ENCODE data around the gene NXPE3.

DNA sequence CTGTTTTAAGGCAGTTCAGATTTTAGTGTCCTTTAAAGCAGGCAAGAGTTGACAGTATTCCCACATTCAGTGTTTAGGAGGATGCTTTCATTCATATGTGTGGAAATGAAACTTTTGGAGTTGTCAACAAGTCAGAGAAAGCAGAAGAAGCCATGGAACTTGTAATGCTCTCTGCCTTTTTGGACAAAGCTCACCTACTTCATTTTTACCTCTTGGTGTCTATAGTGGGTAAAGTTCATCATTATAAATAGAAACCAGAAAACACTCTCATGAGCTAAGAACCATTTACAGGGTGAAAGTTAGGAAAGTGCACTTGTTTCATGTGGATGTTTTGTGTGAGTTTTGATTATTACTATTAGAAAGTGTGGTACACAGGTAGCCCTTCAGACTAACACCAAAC lies 61.1 kb downstream of the NXPE3 start:
- TF ChIP-seq, protein P1, sequence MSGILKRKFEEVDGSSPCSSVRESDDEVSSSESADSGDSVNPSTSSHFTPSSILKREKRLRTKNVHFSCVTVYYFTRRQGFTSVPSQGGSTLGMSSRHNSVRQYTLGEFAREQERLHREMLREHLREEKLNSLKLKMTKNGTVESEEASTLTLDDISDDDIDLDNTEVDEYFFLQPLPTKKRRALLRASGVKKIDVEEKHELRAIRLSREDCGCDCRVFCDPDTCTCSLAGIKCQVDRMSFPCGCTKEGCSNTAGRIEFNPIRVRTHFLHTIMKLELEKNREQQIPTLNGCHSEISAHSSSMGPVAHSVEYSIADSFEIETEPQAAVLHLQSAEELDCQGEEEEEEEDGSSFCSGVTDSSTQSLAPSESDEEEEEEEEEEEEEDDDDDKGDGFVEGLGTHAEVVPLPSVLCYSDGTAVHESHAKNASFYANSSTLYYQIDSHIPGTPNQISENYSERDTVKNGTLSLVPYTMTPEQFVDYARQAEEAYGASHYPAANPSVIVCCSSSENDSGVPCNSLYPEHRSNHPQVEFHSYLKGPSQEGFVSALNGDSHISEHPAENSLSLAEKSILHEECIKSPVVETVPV (CRISPR knock-in tag; IDR thresholded peaks at IDR 0.05) = no peak
- TF ChIP-seq BACH2 (CRISPR knock-in tag; IDR thresholded peaks at IDR 0.05; ENCODE audit: borderline replicate concordance) (no peak), CSDC2 (CRISPR knock-in tag; IDR thresholded peaks at IDR 0.05) (no peak), ZC3H10 (CRISPR knock-in tag; IDR thresholded peaks at IDR 0.05) (no peak), ZNF565 (CRISPR knock-in tag; conservative IDR thresholded peaks at IDR 0.05; ENCODE audit: low read depth) (no peak), PPARA (CRISPR knock-in tag; IDR thresholded peaks at IDR 0.05; ENCODE audit: borderline replicate concordance) (no peak), RARB (CRISPR knock-in tag; IDR thresholded peaks at IDR 0.05) (no peak), ZFP3 (CRISPR knock-in tag; IDR thresholded peaks at IDR 0.05) (no peak), ZFP30 (CRISPR knock-in tag; IDR thresholded peaks at IDR 0.05) (no peak), SNAI2 (CRISPR knock-in tag; IDR thresholded peaks at IDR 0.05) (no peak), ZNF70 (CRISPR knock-in tag; IDR thresholded peaks at IDR 0.05) (no peak)
- TF ChIP-seq, protein P2, sequence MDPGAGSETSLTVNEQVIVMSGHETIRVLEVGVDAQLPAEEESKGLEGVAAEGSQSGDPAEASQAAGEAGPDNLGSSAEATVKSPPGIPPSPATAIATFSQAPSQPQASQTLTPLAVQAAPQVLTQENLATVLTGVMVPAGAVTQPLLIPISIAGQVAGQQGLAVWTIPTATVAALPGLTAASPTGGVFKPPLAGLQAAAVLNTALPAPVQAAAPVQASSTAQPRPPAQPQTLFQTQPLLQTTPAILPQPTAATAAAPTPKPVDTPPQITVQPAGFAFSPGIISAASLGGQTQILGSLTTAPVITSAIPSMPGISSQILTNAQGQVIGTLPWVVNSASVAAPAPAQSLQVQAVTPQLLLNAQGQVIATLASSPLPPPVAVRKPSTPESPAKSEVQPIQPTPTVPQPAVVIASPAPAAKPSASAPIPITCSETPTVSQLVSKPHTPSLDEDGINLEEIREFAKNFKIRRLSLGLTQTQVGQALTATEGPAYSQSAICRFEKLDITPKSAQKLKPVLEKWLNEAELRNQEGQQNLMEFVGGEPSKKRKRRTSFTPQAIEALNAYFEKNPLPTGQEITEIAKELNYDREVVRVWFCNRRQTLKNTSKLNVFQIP (CRISPR knock-in tag; IDR thresholded peaks at IDR 0.05; ENCODE audit: borderline replicate concordance, low read depth) = no peak
- TF ChIP-seq, protein P3, sequence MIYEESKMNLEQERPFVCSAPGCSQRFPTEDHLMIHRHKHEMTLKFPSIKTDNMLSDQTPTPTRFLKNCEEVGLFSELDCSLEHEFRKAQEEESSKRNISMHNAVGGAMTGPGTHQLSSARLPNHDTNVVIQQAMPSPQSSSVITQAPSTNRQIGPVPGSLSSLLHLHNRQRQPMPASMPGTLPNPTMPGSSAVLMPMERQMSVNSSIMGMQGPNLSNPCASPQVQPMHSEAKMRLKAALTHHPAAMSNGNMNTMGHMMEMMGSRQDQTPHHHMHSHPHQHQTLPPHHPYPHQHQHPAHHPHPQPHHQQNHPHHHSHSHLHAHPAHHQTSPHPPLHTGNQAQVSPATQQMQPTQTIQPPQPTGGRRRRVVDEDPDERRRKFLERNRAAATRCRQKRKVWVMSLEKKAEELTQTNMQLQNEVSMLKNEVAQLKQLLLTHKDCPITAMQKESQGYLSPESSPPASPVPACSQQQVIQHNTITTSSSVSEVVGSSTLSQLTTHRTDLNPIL (CRISPR knock-in tag; IDR thresholded peaks at IDR 0.05; ENCODE audit: low read depth) = no peak
- TF ChIP-seq, protein P4, sequence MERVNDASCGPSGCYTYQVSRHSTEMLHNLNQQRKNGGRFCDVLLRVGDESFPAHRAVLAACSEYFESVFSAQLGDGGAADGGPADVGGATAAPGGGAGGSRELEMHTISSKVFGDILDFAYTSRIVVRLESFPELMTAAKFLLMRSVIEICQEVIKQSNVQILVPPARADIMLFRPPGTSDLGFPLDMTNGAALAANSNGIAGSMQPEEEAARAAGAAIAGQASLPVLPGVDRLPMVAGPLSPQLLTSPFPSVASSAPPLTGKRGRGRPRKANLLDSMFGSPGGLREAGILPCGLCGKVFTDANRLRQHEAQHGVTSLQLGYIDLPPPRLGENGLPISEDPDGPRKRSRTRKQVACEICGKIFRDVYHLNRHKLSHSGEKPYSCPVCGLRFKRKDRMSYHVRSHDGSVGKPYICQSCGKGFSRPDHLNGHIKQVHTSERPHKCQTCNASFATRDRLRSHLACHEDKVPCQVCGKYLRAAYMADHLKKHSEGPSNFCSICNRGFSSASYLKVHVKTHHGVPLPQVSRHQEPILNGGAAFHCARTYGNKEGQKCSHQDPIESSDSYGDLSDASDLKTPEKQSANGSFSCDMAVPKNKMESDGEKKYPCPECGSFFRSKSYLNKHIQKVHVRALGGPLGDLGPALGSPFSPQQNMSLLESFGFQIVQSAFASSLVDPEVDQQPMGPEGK (CRISPR knock-in tag; IDR thresholded peaks at IDR 0.05; ENCODE audit: borderline replicate concordance) = no peak

Data from SK-N-SH treated with all-trans-retinoic acid at 6 μM for 48 hours (cell line).